Heart right ventricle (tissue), 16 donors: ENCODE measurements around the gene CLIP3. TPM values are rescaled to one million over a fixed set of nuclear protein-coding genes. Genes with fewer than 3 reads are reported as not detected.

Source experiments
- ATAC-seq, 8 donors: fragments of 200-7000 bp; cut with Tn5 transposase; one replicate each; pipeline ENCODE4 v1.9.1; 2020; ENCODE audit warnings: mild to moderate bottlenecking in 8 of 8, moderate library complexity in 8 of 8, moderate number of reproducible peaks in 1 of 8
- DNase-seq, 2 donors: peaks; one replicate each; pipeline ENCODE4 v3.0.0-alpha.2; 2020
- H3K27ac ChIP-seq, 10 donors: fragments of 200-600 bp; sonication (generic) in 2 of 10; one replicate each; pipeline versions ENCODE4 v1.5.0 to v1.8.0; 2020 to 2022; ENCODE audit warnings: mild to moderate bottlenecking in 3 of 10
- H3K27me3 ChIP-seq, 7 donors: fragments of 200-600 bp; one replicate each; pipeline ENCODE4 v1.8.0; 2021 to 2022; ENCODE audit warnings: mild to moderate bottlenecking in 2 of 7
- H3K36me3 ChIP-seq, 9 donors: fragments of 200-600 bp; sonication (generic) in 1 of 9; one replicate each; pipeline versions ENCODE4 v1.5.0 to v1.8.0; 2020 to 2022; ENCODE audit warnings: mild to moderate bottlenecking in 2 of 9
- H3K4me1 ChIP-seq, 9 donors: fragments of 200-600 bp; sonication (generic) in 1 of 9; one replicate each; pipeline versions ENCODE4 v1.5.0 to v1.8.0; 2020 to 2022; ENCODE audit warnings: mild to moderate bottlenecking in 4 of 9
- H3K4me3 ChIP-seq, 10 donors: fragments of 200-600 bp; sonication (generic) in 2 of 10; one replicate each; pipeline versions ENCODE4 v1.5.0 to v1.8.0; 2020 to 2022; ENCODE audit warnings: mild to moderate bottlenecking in 7 of 10, moderate library complexity in 2 of 10
- H3K9me3 ChIP-seq, 11 donors: fragments of 200-600 bp in 10 of 11; sonication (generic) in 2 of 11; one replicate each; pipeline versions ENCODE4 v1.5.0 to v1.8.0; 2013 to 2022; ENCODE audit warnings: mild to moderate bottlenecking in 2 of 11, control low read depth in 1 of 11, moderate library complexity in 1 of 11
- CTCF ChIP-seq, 9 donors: fragments of 200-600 bp; sonication (generic) in 2 of 9; IDR thresholded peaks; one replicate each; pipeline versions ENCODE4 v1.5.0 to v1.8.0; 2021 to 2022; ENCODE audit warnings: antibody characterized with exemption in 9 of 9, mild to moderate bottlenecking in 5 of 9, moderate library complexity in 1 of 9
- WGBS, 2 donors: extraction: QIAGEN DNeasy Blood & Tissue Kit; methylation state at CpG; one replicate each; pipeline ENCODE4 v1.1.7; 2013; ENCODE audit warnings: inconsistent platforms in 1 of 2; 5-methylcytosine and 5-hydroxymethylcytosine counted together
- intact Hi-C, 10 donors: fragments of 100-400 bp; cut with DNase I; formaldehyde crosslinking; loops; one replicate each; pipeline versions ENCODE4 v1.11.1 to v1.14.2; 2022
- polyA plus RNA-seq, 2 donors: library from polyadenylated mRNA; stranded (reverse); fragments of 200-250 nt; gene quantifications; one replicate each; pipeline ENCODE4 v1.2.3, GENCODE V29; 2013
- total RNA-seq, 10 donors: library from RNA; stranded (reverse); fragmentation: NEBNext Ultra II Directional in 3 of 10; extraction: Animal tissue kit (Norgen Biotek cat#: 25700) in 3 of 10; gene quantifications; one replicate each; pipeline versions ENCODE4 v1.2.1 to v1.2.4, GENCODE V29; 2021 to 2023
- donor health status: Arrhythmogenic right ventricular cardiomyopathy.
- donor health status: ischemic (EF 13 %, LVEDD 7.1; RV severe dilation, severe dysfunction).
- donor health status: healthy with polysubstance abuse.
- donor health status: DM: no; HTN: yes; CAD: no.
- donor health status: DM: no; HTN: no; CAD: no.
- donor health status: ischemic (EF 25% LVEDD 6.9; RV normal size, moderate dysfunction).
- donor health status: ischemic (EF 25% LVEDD 5.7; RV mildly dilated, moderate dysfunction).
- donor health status: healthy.
- donor health status: DM: yes; HTN: yes; CAD: no.
- donor health status: Ischemic cardiomyopathy.
- donor health status: ischemic (EF 35%, LVEDD 5.7; RV mildly dilated, moderate dysfunction).
- donor health status: nonischemic (EF 11% LVEDD 7.7; RV severe dilation, severe dysfunction).
- donor health status: DM: yes; HTN: yes; CAD: no.
- donor health status: PGD.
- donor health status: ischemic (EF 29% LVEDD 5.4; RV normal size, mild dysfunction).
- donor health status: nonischemic (EF 23%, LVEDD 6.1; RV moderate dilation, normal function).

The CLIP3 gene
- total and polyA plus RNA-seq, 12 donors = 1.2 to 7.5 (median 3.8) TPM

- DNase-seq = no peak
- 84 to 90% methylated on average over 4 of the region's 4 CpGs for WGBS, 2 donors
- Histone ChIP-seq H3K4me1 (peaks cover 0 to 16% (median 6%) of the 10 kb centered on the region in 9 donors), H3K27ac (no peak overlapping the region), H3K9me3 (no peaks in the 10 kb centered on the region), H3K36me3 (peaks cover 0 to 43% (median 0%) of the 10 kb centered on the region in 9 donors), H3K4me3 (no peak overlapping the region), H3K27me3 (no peaks in the 10 kb centered on the region)
- ATAC-seq = no peak
- no peak for TF ChIP-seq CTCF (IDR thresholded peaks at IDR 0.05)
- intact Hi-C loops = no loop called here
Observed at GRCh38 chr19:36003284-36003683, 29.4 kb downstream of the CLIP3 start.

- Histone ChIP-seq H3K9me3 (no peaks in the 10 kb centered on the region), H3K36me3 (peaks cover 0 to 59% (median 0%) of the 10 kb centered on the region in 9 donors), H3K4me3 (no peak overlapping the region), H3K27ac (no peak overlapping the region), H3K27me3 (no peaks in the 10 kb centered on the region), H3K4me1 (peaks cover 3 to 24% (median 8%) of the 10 kb centered on the region in 9 donors)
- DNase-seq (no peak), ATAC-seq (no peak)
- WGBS, 2 donors = 96 to 97% methylated on average over 3 of the region's 3 CpGs
- intact Hi-C loops = no loop called here
- TF ChIP-seq CTCF (IDR thresholded peaks at IDR 0.05) = no peak
Observed at GRCh38 chr19:36001605-36002004, 31.1 kb downstream of the CLIP3 start.

- Histone ChIP-seq H3K4me3 (peak overlapping the region in 2 of 10 donors; percentile 75 to 99), H3K27me3 (no peaks in the 10 kb centered on the region), H3K36me3 (peaks cover 0 to 42% (median 0%) of the 10 kb centered on the region in 9 donors), H3K9me3 (no peaks in the 10 kb centered on the region), H3K4me1 (peaks cover 10 to 45% (median 26%) of the 10 kb centered on the region in 9 donors), H3K27ac (no peak overlapping the region)
- intact Hi-C loops = loop anchor here in 2 of 10 donors (5.0 to 10.0 kb wide), 2 partner anchors 56 to 118 kb away; partner anchors contain the start of genes OVOL3 (in 1 of the 2), POLR2I (in 1 of the 2), TBCB (in 1 of the 2) and THAP8 (in 1 of the 2)
- no peak for TF ChIP-seq CTCF (IDR thresholded peaks at IDR 0.05)
- ATAC-seq (no peak), DNase-seq (no peak)
- WGBS, 2 donors = 93% methylated on average over 8 of the region's 8 CpGs
Observed at GRCh38 chr19:35996777-35997176, 35.9 kb downstream of the CLIP3 start.

GRCh38 chr19:35995048-35995993 is 37.4 kb downstream of the CLIP3 start, which contains the start of gene SDHAF1:
SDHAF1 (plus strand) TSS chr19:35995188; CDS start chr19:35995275, 87 bp downstream.
- peaks cover 0 to 31% (median 0%) of the 10 kb centered on the region in 9 donors for H3K36me3 ChIP-seq
- no peaks in the 10 kb centered on the region for H3K9me3 ChIP-seq
- intact Hi-C loops = loop anchor here in 3 of 10 donors (1.0 to 10.0 kb wide), 3 partner anchors 19 to 119 kb away; partner anchors contain the start of genes ALKBH6 (in 2 of the 3), OVOL3 (in 1 of the 3), POLR2I (in 1 of the 3) and TBCB (in 1 of the 3)
- no peak for TF ChIP-seq CTCF (IDR thresholded peaks at IDR 0.05)
- WGBS, 2 donors = 0 to 1% methylated on average over 93 to 97 of the region's 97 CpGs
- H3K27me3 ChIP-seq = no peaks in the 10 kb centered on the region
- peaks cover 10 to 45% (median 26%) of the 10 kb centered on the region in 9 donors for H3K4me1 ChIP-seq
- H3K4me3 ChIP-seq = peak within 1 kb of the TSS; percentile 75 to 99 (median 88)
- H3K27ac ChIP-seq = peak within 1 kb of the TSS in 9 of 10 donors; percentile 78 to 95 (median 88)
- ATAC-seq = peak; percentile 95 to 97 (median 97)
- DNase-seq = peak; percentile 97 to 98
